Left lobe of liver (tissue), 2 donors: Measurements from ENCODE around the gene VASP. TPM values are rescaled to one million over a fixed set of nuclear protein-coding genes. Genes with fewer than 3 reads are reported as not detected.
A peak's percentile ranks its signal among the peaks of the same experiment; 100 is the strongest.

Source experiments
- ATAC-seq: fragments of 200-7000 bp; cut with Tn5 transposase; one replicate; pipeline ENCODE4 v1.9.1; 2020; ENCODE audit warnings: mild to moderate bottlenecking, moderate library complexity
- DNase-seq: peaks from one replicate; pipeline ENCODE4 v3.0.0-alpha.2; 2020; ENCODE audit warnings: low spot score
- total RNA-seq: library from RNA; stranded (reverse); gene quantifications from one replicate; pipeline ENCODE4 v1.2.1, GENCODE V29; 2021
- donor health status: DM: no; HTN: no; CAD: no; lungs with moderate emphysema.
- donor health status: DM: no; HTN: yes; CAD: no.

Gene VASP
- total RNA-seq, 1 donor from 2014 or later: 21.7 TPM

GRCh38 chr19:45473682-45474605, 33.3 kb upstream of the VASP start:
- ATAC-seq (no peak), DNase-seq (no peak)

- DNase-seq (no peak), ATAC-seq (no peak)
Measured at GRCh38 chr19:45474606-45475521, 32.4 kb upstream of the VASP start.

GRCh38 chr19:45475537-45476291, 31.6 kb upstream of the VASP start:
- DNase-seq (no peak), ATAC-seq (no peak)

- DNase-seq: no peak
- no peak for ATAC-seq
Measured at GRCh38 chr19:45476304-45476703, 31.0 kb upstream of the VASP start.

GRCh38 chr19:45477186-45477585, 30.1 kb upstream of the VASP start:
- DNase-seq (no peak), ATAC-seq (no peak)

GRCh38 chr19:45477713-45478453, 29.4 kb upstream of the VASP start:
- no peak for DNase-seq
- ATAC-seq: no peak

- ATAC-seq (peak; percentile 96), DNase-seq (peak; percentile 86)
Measured at GRCh38 chr19:45478454-45479238, 28.6 kb upstream of the VASP start.

GRCh38 chr19:45483033-45483432, 24.2 kb upstream of the VASP start:
- ATAC-seq (no peak), DNase-seq (no peak)

- ATAC-seq: no peak
- DNase-seq: no peak
Measured at GRCh38 chr19:45484273-45484945, 22.9 kb upstream of the VASP start.

GRCh38 chr19:45485305-45486077, 21.8 kb upstream of the VASP start:
- DNase-seq (peak; percentile 97), ATAC-seq (peak; percentile 99)

- no peak for DNase-seq
- ATAC-seq: no peak
Measured at GRCh38 chr19:45488708-45489107, 18.6 kb upstream of the VASP start.

GRCh38 chr19:45489216-45489855, 17.9 kb upstream of the VASP start:
- no peak for DNase-seq
- ATAC-seq: no peak

GRCh38 chr19:45492137-45492626, 15.1 kb upstream of the VASP start:
- DNase-seq: no peak
- no peak for ATAC-seq

GRCh38 chr19:45492627-45493470, 14.4 kb upstream of the VASP start:
- DNase-seq (no peak), ATAC-seq (peak; percentile 23)

GRCh38 chr19:45494261-45494916, 12.9 kb upstream of the VASP start:
- no peak for DNase-seq

GRCh38 chr19:45495178-45495577, 12.1 kb upstream of the VASP start:
- no peak for ATAC-seq
- no peak for DNase-seq

More at GRCh38 chr19:45494261-45494916, 12.9 kb upstream of the VASP start:
- ATAC-seq: no peak
